Lower leg skin (tissue), 3 donors: ENCODE data around the gene NRL.

ENCODE experiments used
- POLR2A ChIP-seq, 2 donors: fragments of 450-650 bp; IDR thresholded peaks; one replicate each; pipeline ENCODE4 v1.6.1; 2016 to 2017; ENCODE audit warnings: antibody characterized with exemption in 2 of 2, mild to moderate bottlenecking in 1 of 2, moderate library complexity in 1 of 2
- TF ChIP-seq, protein P1 (sequence below), 3 donors: fragments of 450-650 bp; IDR thresholded peaks; one replicate each; pipeline ENCODE4 v1.5.1; 2016; ENCODE audit warnings: antibody characterized with exemption in 3 of 3, mild to moderate bottlenecking in 3 of 3, moderate library complexity in 2 of 3

GRCh38 chr14:24139272-24139934, 24.7 kb upstream of the NRL start:
- TF ChIP-seq, protein P1, sequence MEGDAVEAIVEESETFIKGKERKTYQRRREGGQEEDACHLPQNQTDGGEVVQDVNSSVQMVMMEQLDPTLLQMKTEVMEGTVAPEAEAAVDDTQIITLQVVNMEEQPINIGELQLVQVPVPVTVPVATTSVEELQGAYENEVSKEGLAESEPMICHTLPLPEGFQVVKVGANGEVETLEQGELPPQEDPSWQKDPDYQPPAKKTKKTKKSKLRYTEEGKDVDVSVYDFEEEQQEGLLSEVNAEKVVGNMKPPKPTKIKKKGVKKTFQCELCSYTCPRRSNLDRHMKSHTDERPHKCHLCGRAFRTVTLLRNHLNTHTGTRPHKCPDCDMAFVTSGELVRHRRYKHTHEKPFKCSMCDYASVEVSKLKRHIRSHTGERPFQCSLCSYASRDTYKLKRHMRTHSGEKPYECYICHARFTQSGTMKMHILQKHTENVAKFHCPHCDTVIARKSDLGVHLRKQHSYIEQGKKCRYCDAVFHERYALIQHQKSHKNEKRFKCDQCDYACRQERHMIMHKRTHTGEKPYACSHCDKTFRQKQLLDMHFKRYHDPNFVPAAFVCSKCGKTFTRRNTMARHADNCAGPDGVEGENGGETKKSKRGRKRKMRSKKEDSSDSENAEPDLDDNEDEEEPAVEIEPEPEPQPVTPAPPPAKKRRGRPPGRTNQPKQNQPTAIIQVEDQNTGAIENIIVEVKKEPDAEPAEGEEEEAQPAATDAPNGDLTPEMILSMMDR (IDR thresholded peaks at IDR 0.05), result no peak
- no peak for TF ChIP-seq POLR2A (IDR thresholded peaks at IDR 0.05)
